ENCODE data around the gene KRAS. TPM values are rescaled to one million over a fixed set of nuclear protein-coding genes. Genes with fewer than 3 reads are reported as not detected.

The KRAS gene
- total RNA-seq, 2 donors from 2014 or later: 12.1 to 19.1 TPM

DNA sequence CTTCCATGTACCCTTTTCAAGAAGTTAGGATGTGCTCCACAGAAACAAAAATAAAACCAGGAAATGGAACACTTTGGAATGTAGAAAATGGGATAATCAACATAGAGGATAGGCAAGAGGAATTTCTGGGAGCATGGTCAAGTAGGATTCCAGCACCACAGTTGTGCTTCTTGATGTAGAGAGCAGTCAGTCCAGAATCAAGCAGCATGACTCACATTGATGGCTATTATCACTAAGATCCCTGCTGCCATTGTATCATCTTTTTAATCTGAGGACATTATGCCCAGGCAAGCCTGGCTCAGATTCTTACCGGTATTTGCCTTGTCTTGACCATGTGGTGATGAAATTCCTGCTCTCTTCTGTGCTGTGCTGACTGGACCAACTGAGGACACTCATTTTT, 50.0 kb downstream of the KRAS start:
- TF ChIP-seq, protein P1, sequence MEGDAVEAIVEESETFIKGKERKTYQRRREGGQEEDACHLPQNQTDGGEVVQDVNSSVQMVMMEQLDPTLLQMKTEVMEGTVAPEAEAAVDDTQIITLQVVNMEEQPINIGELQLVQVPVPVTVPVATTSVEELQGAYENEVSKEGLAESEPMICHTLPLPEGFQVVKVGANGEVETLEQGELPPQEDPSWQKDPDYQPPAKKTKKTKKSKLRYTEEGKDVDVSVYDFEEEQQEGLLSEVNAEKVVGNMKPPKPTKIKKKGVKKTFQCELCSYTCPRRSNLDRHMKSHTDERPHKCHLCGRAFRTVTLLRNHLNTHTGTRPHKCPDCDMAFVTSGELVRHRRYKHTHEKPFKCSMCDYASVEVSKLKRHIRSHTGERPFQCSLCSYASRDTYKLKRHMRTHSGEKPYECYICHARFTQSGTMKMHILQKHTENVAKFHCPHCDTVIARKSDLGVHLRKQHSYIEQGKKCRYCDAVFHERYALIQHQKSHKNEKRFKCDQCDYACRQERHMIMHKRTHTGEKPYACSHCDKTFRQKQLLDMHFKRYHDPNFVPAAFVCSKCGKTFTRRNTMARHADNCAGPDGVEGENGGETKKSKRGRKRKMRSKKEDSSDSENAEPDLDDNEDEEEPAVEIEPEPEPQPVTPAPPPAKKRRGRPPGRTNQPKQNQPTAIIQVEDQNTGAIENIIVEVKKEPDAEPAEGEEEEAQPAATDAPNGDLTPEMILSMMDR (IDR thresholded peaks at IDR 0.05): no peak
- TF ChIP-seq POLR2A (IDR thresholded peaks at IDR 0.05) (no peak), POLR2AphosphoS5 (IDR thresholded peaks at IDR 0.05) (no peak)
- Histone ChIP-seq H3K36me3 (no peaks in the 10 kb centered on the region), H3K27ac (no peak overlapping the region), H3K4me3 (no peak overlapping the region), H3K4me1 (replicated peaks) (peaks cover 4% of the 10 kb centered on the region), H3K9me3 (no peaks in the 10 kb centered on the region), H3K27me3 (replicated peaks; ENCODE audit: insufficient read depth) (no peaks in the 10 kb centered on the region)
- intact Hi-C loops (cut with DNase I): no loop called here
- no peak for DNase-seq (ENCODE audit: low spot score)
- WGBS: 64% methylated on average over 1 of the region's 1 CpG

DNA sequence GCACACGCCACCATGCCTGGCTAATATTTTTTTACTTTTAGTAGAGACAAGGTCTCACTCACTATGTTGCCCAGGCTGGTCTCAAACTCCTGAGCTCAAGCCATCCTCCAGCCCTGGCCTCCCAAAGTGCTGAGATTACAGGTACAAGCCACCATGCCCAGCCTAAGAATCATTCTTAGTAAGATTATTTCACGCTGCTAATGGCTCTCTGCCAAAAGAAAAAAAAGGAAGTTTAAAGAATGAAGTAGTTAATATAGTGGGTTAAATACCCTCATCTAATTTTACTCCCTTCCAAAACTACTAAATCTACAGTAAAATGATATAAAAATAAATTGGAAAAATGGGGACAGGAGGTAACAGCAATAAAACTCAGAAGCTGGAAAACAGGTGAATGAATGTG, 53.1 kb downstream of the KRAS start:
- intact Hi-C loops (cut with DNase I): loop anchor here (10.0 kb wide), 1 partner anchor 47 kb away; no protein-coding TSS in a partner anchor
- no peak for DNase-seq (ENCODE audit: low spot score)
- WGBS: 82% methylated on average over 2 of the region's 2 CpGs
- no peaks in the 10 kb centered on the region for H3K36me3 ChIP-seq
- peaks cover 7% of the 10 kb centered on the region for H3K4me1 ChIP-seq (replicated peaks)
- H3K27me3 ChIP-seq (replicated peaks; ENCODE audit: insufficient read depth): no peaks in the 10 kb centered on the region
- H3K4me3 ChIP-seq: no peak overlapping the region
- H3K27ac ChIP-seq: no peak overlapping the region
- TF ChIP-seq POLR2A (IDR thresholded peaks at IDR 0.05): no peak
- no peak for TF ChIP-seq POLR2AphosphoS5 (IDR thresholded peaks at IDR 0.05)
- TF ChIP-seq, protein P1 (IDR thresholded peaks at IDR 0.05): no peak
- H3K9me3 ChIP-seq: no peaks in the 10 kb centered on the region

DNA sequence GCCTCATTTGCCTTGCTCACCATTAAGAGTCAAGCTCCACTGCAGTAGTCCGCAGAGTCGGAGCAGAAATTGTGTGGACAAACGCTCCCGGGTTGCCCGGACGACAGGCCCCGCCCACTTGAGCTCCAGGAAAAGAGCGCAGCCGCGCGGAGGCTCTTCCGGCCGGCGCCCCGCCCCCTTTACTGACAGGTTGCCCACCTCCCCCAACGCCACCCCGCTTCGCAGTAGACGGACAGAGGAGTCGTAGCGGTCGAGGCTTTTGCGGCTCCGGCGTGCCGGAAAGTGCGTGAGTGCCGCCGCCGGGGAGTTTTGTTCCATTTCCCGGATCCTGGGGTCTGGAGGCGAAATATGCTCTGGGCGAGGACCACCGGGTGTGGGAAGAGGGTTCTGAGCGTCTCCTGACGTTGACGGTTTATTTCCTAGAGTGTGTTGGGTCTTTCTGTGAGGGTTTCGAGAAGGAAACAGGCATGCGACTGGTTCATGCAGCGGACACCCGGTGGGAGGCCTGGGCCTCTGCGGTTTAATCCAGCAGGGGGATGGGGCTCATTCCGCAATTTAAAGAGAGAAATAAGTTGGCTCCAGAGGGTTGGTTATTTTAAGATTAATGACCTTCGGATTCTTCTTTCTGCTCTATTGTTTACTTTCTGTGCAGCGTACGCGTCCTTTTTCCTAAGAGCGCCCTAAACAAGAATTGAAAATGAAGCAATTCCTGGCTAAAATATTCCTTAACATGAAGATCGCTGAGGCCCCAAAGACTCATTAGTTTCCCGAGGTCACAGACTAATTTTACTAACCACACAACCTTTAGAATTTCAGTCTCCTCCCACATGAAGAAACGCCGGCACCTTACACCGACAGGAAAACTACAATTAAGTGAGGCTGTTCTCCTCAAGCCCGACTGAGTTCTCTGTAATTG, 55.4 kb downstream of the KRAS start, which contains the start of the genes DNAI7 and ETFRF1:
Gene DNAI7, minus strand, starts transcription at position 105 of the 916 bp plus-strand sequence. Its CDS starts 82 bp downstream, at position 23.
Gene ETFRF1, plus strand, starts transcription at position 182 of the 916 bp plus-strand sequence. CDS start 8,720 bp downstream, outside the sequence.
- TF ChIP-seq POLR2AphosphoS5 (IDR thresholded peaks at IDR 0.05) (peak; percentile 82), POLR2A (IDR thresholded peaks at IDR 0.05) (peak; percentile 77)
- TF ChIP-seq, protein P1 (IDR thresholded peaks at IDR 0.05): no peak
- H3K4me3 ChIP-seq: peak within 1 kb of the TSS; percentile 60 to 69
- under 1% methylated on average over 54 of the region's 54 CpGs for WGBS
- H3K9me3 ChIP-seq: no peaks in the 10 kb centered on the region
- intact Hi-C loops (cut with DNase I): loop anchor here (10.0 kb wide), 1 partner anchor 49 kb away; no protein-coding TSS in a partner anchor
- peaks cover 7% of the 10 kb centered on the region for H3K4me1 ChIP-seq (replicated peaks)
- no peaks in the 10 kb centered on the region for H3K36me3 ChIP-seq
- no peaks in the 10 kb centered on the region for H3K27me3 ChIP-seq (replicated peaks; ENCODE audit: insufficient read depth)
- DNase-seq (ENCODE audit: low spot score): peak; percentile 97
- H3K27ac ChIP-seq: peak within 1 kb of the TSS; percentile 85 to 90

DNA sequence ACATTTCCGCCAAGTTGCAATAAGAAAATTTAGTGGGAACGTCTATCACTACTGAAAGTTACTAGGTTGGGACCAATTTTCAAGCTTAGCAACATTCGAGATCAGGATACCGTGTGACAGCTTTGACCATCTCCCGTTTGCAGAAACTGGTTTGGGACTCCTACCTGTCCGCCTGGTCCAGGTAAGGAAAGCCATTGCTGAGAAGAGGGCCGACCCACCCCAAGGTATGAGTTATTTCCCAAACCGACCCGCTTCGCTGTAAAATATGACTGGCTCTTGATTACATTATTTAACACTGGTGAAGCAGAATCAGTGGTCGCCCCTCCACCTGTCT, 56.0 kb downstream of the KRAS start:
- intact Hi-C loops (cut with DNase I): loop anchor here (10.0 kb wide), 1 partner anchor 50 kb away; no protein-coding TSS in a partner anchor
- Histone ChIP-seq H3K4me3 (peak overlapping the region; percentile 60 to 69), H3K27ac (peak overlapping the region; percentile 85 to 90), H3K27me3 (replicated peaks; ENCODE audit: insufficient read depth) (no peaks in the 10 kb centered on the region), H3K4me1 (replicated peaks) (peaks cover 7% of the 10 kb centered on the region), H3K36me3 (no peaks in the 10 kb centered on the region), H3K9me3 (no peaks in the 10 kb centered on the region)
- 1% methylated on average over 11 of the region's 11 CpGs for WGBS
- TF ChIP-seq POLR2A (IDR thresholded peaks at IDR 0.05) (no peak), POLR2AphosphoS5 (IDR thresholded peaks at IDR 0.05) (no peak)
- TF ChIP-seq, protein P1 (IDR thresholded peaks at IDR 0.05): no peak
- no peak for DNase-seq (ENCODE audit: low spot score)

Data from prostate gland (tissue), 2 donors.